AG08396 (cell line): Measurements from ENCODE around the gene MYO5A.
"Not testable (repeated sequence)": the region's sequence is repeated elsewhere in the genome, so short reads cannot be mapped to it uniquely, and the experiment has no call there.

Source experiments
- DNase-seq: peaks from one replicate; pipeline ENCODE4 v3.0.0; 2012; ENCODE audit warnings: low spot score, mixed read lengths

The MYO5A gene

GRCh38 chr15:52463638-52464037 is 65.0 kb downstream of the MYO5A start:
- DNase-seq, result no peak

DNA sequence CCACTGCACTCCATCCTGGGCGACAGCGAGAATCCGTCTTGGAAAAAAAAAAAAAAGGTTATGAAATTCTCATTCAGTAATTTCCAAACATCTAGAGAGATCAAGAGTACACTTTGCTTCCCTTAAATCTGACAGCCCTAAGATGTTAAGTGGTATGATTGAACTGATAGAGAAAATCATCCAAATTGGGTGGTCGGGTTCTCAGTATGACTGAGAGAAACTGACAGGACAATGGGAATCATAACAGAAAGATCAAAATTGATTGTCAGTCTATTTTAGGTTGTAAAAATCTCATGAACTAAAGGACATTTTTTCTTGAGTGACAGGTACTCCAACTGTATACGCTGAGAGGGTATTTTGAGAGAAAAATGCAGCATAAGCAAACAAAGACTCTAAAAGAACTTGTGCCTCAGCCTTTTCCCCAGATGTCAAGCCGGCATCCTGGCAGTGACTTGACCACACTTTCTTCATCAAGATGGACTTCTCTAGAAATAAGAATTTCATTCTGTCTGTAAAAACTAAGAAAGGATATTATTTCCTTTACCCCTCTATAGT is 65.8 kb downstream of the MYO5A start:
- DNase-seq, result no peak

DNA sequence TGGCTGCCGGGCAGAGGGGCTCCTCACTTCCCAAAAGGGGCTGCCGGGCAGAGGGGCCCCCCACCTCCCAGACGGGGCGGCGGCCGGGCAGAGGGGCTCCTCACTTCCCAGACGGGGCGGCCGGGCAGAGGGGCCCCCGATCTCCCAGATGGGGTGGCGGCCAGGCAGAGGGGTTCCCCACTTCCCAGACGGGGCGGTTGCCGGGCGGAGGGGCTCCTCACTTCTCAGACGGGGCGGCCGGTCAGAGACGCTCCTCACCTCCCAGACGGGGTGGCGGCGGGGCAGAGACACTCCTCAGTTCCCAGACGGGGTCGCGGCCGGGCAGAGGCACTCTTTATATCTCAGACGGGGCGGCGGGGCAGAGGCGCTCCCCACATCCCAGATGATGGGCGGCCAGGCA is 69.0 kb downstream of the MYO5A start:
- not testable (repeated sequence) for DNase-seq

GRCh38 chr15:52459265-52459664 is 69.4 kb downstream of the MYO5A start:
- DNase-seq, result not testable (repeated sequence)

GRCh38 chr15:52448011-52448890 is 80.4 kb downstream of the MYO5A start:
- DNase-seq, result no peak

- no peak for DNase-seq
These were observed 82.7 kb downstream of the MYO5A start for GRCh38 chr15:52445954-52446353.

DNA sequence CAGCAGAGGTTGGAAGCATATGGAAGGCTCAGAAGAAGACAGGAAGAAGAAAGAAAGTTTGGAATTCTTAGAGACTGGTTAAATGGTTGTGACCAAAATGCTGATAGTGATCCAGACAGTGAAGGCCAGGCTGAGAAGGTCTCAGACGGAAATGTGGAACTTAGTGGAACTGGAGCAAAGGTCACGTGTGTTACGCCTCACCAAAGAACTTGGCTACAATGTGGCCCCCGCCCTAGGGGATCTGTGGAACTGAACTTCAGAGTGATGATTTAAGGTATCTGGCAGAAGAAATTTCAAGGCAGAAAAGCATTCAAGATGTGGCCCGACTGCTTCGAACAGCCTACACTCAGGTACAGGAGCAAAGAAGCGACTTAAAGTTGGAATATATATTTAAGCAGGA is 83.1 kb downstream of the MYO5A start:
- no peak for DNase-seq

DNA sequence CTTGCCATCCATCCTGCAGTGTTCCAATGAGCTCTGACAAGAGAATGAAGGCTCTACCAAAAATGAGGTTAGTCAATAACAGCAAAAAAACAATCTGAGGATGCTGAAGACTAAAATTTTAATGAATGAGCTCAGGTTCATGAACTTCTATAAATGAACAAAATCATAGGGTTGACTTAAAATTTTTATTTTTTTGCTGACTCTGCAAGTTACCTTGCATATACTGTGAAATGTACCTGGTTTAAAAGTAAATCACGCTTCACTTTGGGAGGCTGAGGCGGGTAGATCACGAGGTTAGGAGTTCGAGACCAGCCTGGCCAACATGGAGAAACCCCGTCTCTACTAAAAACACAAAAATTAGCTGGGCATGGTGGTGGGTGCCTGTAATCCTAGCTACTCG is 85.5 kb downstream of the MYO5A start:
- not testable (repeated sequence) for DNase-seq

- no peak for DNase-seq
These were observed 86.8 kb downstream of the MYO5A start for GRCh38 chr15:52441841-52442240.

- no peak for DNase-seq
These were observed 87.7 kb downstream of the MYO5A start for GRCh38 chr15:52440946-52441345.

DNA sequence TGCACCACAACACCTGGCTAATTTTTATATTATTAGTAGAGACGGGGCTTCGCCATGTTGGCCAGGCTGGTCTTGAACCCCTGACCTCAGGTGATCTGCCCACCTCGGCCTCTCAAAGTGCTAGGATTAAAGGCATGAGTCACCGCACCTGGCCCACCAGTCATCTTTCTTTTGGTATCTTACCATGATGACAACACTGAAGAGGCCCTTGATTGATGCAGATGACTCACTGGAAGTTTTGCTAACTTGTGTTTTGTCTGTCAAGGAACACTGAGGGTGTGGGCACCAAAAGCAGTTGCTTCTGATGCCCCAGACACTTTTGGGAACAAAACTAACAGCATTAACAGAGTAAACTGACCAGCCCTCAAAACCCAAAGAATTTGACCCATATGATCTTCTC is 88.3 kb downstream of the MYO5A start:
- no peak for DNase-seq

DNA sequence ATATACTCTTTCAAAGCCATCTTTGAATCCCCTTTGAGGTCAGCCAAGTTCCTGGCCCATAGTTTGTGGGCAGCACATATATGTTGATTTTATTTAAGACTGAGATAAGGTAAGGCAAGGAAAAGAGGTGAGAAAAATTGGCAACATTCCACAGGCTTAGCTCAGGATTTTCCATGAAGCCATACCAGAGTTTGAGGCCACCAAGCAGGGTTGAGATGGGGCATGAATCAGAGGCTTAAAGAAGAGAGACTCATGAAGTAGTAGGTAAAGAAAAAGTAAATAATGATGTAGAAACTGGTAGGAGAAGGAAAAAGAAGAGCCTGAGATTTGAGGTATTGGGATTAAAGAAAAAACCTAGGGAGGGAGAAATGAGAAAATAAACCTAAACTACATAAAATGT is 89.2 kb downstream of the MYO5A start:
- no peak for DNase-seq

DNA sequence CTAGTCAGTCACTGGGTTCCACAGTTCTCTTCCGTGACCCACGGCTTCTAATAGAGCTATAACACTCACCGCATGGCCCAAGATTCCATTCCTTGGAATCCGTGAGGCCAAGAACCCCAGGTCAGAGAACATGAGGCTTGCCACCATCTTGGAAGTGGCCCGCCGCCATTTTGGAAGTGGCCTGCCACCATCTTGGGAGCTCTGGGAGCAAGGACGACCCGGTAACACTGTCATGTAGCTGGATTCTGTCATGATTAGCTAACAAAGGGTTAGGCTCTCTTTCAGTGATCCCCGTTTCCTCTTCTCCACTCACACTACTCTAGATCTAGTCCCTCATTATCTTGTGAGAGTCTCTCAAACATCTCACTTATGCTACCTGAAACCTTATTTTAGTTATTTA is 89.6 kb downstream of the MYO5A start:
- not testable (repeated sequence) for DNase-seq

- no peak for DNase-seq
These were observed 90.6 kb downstream of the MYO5A start for GRCh38 chr15:52438047-52438446.

GRCh38 chr15:52437646-52438045 is 91.0 kb downstream of the MYO5A start:
- DNase-seq, result no peak

GRCh38 chr15:52436981-52437380 is 91.7 kb downstream of the MYO5A start:
- no peak for DNase-seq

GRCh38 chr15:52434885-52435284 is 93.8 kb downstream of the MYO5A start:
- DNase-seq, result no peak

- DNase-seq, result no peak
These were observed 100.4 kb downstream of the MYO5A start for GRCh38 chr15:52428297-52428696.

DNA sequence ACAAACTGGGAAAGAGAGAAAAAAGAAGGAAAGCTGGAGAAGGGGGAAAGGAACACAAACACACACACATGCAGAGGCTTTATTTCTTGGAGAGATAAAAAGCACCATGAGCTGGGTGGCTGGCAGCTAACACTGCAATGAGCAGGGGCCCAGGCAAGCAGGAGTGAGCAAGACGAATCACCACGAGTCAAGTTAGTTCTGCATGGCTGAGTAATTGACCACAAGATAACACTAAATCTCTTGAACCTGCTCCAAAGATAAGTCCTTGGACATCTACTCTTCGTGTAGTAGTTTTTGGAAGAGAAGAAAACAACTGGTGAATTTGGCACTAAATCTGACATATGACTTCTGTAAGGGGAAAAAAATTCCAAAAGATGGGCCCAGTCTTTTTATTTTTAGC is 100.9 kb downstream of the MYO5A start:
- DNase-seq, result peak; percentile 64

DNA sequence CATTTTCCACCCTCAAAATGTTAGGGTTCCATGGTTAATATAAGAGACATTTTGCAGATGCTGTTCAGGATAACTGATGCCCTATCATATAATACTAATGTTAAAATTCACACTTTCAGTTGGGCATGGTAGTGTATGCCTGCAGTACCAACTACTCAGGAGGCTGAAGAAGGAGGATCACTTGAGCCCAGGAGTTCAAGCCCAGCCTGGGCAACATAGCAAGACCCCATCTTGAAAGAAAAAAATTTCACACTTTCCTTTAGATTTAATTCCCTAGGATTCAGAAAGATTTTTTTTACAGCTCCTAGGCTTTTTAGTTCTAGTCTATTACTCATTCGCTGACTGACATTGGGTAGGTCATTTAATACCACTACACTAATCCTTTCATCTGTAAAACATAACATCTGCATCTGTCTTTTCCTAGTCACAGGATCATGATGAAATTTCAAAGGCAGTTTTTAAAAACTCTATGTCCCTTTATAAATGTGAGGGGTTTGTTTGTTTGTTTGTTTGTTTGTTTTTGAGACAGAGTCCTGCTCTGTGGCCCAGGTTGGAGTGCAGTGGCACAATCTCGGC is 103.7 kb downstream of the MYO5A start:
- no peak for DNase-seq

- DNase-seq, result no peak
These were observed 104.8 kb downstream of the MYO5A start for GRCh38 chr15:52423852-52424251.

- no peak for DNase-seq
These were observed 106.7 kb downstream of the MYO5A start for GRCh38 chr15:52422001-52422400.

- no peak for DNase-seq
These were observed 107.7 kb downstream of the MYO5A start for GRCh38 chr15:52421029-52421428.
